IPS DF 19.7 (cell line): ENCODE measurements around the gene IP6K3.

Source experiments
- DNase-seq: peaks from one replicate; pipeline ENCODE4 v3.0.0-alpha.2; 2013; ENCODE audit warnings: low read depth, low spot score

Gene IP6K3

DNA sequence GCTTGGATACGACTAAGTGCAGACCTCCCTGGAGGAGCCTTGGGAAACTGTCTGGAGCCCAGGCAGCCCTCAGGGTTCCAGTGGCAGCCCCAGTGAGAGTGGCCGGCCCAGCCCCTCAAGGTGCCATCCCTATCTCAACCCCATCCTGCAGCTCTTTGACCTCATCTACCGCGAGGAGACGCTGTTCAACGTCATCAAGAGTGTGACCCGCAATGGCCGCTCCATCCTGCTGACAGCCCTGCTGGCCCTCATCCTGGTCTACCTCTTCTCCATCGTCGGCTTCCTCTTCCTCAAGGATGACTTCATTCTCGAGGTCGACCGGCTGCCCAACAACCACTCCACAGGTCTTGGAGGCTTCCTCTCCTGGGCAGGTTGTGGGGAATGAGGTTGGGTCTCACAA, 55.9 kb downstream of the IP6K3 start:
- no peak for DNase-seq

DNA sequence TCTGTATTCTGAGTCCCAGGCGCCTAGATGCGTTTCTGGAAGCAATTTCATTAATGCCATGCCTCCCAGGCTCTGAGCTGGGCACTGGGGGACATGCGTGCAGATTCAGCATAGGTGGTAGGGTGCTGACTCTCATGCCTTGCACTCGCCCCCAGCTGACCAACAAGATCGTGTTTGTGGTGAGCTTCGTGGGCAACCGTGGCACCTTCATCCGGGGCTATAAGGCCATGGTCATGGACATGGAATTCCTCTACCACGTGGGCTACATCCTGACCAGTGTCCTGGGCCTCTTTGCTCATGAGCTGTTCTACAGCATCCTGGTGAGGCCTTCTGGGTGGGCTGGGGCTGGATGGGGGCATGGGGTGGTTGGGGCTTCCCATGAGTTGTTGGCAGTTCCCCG, 56.8 kb downstream of the IP6K3 start:
- DNase-seq = no peak

DNA sequence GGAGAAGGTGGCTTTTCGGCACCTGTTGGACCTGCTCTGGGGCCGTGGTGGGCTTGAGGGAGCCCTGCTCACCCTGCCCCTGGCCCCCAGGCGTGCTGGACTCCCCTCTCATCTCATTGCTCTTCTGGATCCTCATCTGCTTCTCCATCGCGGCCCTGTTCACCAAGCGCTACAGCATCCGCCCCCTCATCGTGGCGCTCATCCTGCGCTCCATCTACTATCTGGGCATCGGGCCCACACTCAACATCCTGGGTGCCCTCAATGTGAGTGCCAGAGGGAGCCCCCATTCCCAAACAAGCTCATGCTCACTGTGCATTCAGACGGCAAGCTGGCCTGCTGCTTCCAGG, 57.6 kb downstream of the IP6K3 start:
- DNase-seq = no peak

DNA sequence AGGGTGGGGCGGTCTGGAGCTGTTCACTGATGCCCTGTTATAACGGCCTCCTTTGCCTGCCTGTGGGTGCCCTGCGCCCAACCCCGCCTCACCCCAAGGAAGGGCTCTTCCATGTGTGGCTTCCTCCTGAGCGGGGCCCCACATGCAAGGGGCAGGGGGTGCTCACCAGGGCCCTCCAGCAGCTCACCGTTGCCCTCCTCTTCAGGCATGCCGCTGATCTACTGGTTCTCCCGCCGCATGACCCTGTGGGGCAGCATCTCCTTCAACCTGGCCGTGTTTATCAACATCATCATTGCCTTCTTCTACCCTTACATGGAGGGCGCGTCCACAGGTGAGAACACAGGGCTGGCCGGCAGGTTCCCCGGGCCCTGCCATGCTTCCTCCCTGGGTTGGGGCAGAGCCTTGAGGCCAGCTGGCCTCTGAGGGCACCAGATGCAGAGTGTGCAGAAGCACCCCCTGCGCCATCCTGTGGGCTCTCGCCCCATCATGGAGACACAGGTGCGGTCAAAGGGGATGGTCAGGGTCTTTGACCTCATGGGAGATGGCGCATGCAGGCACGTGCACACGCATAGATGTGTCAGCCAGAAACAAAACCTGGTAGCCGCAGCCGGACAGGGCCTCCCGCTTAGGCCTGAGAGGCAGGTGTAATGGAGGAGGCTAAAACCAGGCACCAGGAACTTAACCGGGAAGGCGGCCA, 58.1 kb downstream of the IP6K3 start:
- DNase-seq = no peak

DNA sequence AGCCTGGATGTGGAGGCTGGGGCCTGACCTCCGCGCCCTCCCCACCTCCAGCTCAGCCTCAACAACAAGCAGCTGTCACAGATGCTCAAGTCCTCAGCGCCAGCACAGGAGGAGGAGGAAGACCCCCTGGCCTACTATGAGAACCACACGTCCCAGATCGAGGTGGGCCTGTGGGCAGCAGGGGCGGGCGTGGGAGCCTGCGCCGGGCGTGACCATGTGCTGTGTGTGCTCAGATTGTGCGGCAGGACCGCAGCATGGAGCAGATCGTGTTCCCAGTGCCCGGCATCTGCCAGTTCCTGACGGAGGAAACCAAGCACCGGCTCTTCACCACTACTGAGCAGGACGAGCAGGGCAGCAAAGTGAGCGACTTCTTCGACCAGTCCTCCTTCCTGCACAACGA, 58.7 kb downstream of the IP6K3 start:
- no peak for DNase-seq

DNA sequence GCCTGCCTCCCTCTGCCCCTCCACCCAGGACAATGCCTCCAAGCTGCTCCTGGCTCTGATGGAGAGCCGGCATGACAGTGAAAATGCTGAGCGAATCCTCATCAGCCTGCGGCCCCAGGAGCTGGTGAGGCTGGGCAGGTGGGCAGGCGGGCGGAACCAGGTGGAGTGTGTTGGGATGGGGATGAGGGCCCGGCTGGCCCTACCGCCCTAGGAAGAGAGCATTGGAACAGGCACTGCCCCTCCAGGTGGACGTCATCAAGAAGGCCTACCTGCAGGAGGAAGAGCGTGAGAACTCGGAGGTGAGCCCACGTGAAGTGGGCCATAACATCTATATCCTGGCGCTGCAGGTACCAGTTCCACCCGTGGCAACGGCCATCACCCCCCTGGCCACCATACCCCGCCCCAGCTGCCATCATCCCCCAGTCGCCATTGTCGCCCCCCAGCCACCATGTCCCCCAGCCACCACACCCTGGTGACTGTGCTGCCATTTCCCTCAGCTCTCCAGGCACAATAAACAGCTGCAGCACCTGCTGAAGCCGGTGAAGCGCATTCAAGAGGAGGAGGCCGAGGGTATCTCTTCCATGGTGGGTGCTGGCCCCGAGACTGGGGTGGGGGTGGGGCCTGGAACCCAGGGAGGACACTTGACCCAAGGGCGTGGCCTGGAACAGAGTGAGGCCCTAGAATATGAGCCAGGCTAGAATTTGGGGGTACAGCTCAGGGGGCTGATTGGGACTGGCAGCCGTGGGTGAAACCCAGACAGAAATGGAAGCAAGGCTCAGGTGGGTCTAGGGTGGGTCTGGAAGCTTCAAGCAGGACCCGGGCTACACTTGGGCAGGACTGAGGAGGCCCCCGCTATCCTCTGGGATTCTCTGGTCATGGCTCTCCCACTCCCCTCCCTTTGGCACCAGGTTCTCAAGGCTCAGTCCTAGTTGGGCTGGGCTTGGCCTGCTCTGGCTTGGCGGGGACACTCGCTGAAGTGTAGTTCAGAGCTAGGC, 59.4 kb downstream of the IP6K3 start:
- DNase-seq = no peak

DNA sequence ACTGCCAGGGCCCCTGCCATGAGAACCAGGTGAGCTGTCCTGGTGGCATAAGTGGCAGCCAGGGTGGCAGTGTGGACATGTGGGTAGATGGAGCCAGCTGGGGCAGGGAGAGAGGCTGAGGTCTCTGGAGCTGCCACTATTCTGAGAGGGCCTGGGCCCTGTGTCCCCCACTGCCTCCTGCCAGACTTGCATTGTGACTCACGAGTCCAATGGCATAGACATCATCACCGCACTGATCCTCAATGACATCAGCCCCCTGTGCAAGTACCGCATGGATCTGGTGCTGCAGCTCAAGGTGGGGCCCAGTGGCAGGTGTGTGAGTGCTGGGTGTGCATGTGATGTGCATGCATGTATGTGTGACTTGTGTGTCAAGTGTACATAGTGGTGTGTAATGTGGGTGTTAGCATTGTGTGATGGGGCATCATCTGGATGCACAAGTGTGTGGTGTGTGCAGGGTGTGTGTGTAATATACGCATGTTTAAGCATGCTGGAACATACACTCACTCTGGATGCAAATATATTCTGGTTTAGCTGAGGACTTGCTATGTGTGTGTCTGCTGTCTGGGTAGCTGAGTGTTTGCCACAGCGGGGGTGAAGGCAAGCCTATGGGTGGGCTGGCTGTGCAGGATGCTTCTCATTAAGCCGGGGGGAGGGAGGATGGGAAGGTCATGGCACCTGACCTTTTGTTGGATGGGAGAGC, 60.3 kb downstream of the IP6K3 start:
- DNase-seq = no peak

DNA sequence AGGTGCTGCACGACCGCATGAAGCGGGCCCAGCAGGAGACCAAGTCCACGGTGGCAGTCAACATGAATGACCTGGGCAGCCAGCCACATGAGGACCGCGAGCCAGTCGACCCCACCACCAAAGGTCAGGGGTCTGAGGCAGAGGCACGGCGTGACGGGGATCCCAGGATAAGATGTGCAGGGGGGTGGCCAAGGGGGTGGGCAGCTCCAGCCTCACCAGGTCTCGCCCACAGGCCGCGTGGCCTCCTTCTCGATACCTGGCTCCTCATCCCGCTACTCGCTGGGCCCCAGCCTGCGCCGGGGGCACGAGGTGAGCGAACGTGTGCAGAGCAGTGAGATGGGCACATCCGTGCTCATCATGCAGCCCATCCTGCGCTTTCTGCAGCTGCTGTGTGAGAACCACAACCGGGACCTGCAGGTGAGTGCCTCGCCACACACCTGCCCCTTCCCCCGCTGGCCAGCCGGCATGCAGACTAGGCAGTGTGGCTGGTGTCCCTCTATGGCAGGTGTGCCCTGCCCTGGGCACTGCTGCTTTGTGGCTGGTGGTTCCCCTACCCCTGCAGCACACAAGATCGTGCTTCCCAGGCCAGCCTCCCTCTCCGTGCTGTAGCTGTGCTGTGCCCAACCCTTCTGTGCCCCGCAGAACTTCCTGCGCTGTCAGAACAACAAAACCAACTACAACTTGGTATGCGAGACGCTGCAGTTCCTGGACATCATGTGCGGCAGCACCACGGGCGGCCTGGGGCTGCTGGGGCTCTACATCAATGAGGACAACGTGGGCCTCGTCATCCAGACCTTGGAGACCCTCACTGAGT, 61.1 kb downstream of the IP6K3 start:
- DNase-seq = no peak

DNA sequence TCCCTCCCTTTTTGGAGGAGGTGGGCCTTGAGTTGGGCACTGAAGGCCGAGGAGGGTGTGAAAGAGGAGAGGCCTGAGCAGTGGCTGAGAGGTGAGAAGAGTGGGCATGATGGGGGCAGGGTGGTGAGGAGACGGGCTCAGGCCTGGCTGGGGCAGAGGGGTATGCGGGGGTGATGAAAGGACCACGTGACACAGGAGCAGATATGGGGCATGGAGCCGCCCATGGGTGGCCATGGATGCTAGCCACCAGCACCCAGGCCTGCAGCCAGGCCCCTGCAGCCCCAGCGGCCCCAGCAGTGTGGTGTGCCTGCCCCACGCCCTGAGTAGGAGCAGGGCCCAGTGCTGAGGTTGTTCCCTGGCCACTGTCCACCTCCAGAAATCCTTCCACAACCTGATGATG, 61.7 kb downstream of the IP6K3 start:
- no peak for DNase-seq

DNA sequence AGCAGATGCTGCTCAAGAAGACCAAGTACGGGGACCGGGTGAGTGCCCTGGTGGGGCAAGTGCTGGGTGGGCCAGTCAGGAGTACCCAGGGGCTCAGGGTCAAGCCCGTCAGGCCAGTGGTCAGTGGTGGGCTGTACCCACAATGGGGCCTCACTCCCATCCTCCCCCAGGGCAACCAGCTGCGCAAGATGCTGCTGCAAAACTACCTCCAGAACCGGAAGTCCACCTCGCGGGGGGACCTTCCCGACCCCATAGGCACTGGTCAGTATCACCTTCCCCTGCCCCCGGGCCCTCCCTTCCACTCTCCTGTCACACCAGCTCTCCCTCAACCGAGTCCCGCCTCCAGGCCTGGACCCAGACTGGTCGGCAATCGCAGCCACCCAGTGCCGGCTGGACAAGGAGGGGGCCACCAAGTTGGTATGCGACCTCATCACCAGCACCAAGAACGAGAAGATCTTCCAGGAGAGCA, 62.2 kb downstream of the IP6K3 start:
- DNase-seq = no peak

DNA sequence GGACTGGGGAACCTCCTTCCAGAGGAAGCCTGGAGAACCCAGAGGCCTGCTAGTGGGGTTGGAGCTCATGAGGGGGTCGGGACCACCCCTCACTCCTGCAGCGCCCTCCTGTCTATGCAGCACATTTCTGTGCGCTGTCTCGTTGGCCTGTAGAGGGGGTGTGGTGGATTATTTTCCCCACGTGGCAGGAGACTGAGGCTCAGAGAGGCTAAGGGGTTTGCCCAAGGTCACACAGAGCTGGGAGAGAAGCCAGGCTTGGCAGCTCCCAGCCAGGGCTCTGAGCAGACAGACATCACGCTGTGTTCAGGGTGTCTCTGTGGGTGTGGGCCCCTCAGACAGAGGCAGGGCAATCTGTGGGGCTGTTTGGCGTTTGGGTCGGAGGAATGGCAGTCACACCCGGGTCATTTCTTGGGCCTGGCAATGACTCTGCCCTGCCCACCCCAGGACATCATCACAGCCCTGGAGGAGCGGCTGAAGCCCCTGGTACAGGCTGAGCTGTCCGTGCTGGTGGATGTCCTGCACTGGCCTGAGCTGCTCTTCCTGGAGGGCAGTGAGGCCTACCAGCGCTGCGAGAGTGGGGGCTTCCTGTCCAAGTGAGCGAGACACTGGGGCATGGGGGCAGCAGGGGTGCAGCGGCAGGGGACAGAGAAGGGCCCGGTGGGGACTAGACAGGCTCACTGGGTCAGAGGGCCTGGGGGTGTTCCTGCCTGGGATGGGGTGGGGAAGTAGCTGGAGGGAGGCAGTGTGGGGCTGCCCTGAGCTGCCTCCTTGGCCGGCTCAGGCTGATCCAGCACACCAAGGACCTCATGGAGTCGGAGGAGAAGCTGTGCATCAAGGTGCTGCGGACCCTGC, 62.9 kb downstream of the IP6K3 start:
- no peak for DNase-seq

DNA sequence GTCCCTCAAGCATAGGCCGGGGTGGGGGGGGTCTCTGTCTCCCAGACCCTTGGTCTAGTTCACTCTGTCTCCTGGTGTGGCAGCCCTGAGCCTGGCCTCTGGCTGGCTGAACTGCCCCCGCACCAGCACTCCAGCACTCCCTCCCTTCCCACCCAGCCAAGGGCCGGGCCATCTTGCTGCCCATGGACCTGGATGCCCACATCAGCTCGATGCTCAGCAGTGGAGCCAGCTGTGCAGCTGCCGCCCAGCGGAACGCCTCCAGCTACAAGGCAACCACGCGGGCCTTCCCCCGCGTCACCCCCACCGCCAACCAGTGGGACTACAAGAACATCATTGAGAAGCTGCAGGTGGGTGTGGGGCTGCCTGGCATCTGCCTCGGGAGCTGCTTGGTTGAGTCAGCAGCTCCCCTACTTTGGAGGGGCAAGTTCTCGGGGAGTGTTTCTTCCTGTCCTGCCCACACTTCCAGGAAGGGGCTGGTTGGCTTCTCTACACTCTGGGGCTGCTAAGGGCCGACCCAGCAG, 63.6 kb downstream of the IP6K3 start:
- no peak for DNase-seq

DNA sequence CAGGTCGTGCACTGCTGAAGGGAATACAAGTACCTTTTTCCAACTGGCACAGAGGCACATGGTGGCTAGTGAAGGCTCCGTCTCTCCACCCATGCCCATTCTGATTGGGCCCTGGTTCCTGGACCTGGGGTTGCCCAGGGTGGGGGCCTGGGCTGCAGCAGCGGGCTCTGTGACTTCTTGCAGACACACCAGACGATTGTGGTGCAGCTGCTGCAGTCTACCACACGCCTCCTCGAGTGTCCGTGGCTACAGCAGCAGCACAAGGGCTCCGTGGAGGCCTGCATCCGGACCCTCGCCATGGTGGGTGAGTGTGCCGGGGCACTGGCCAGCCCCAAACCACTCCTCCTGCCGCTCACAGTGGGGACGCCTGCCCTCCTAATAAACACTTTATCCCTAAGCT, 64.4 kb downstream of the IP6K3 start:
- no peak for DNase-seq

DNA sequence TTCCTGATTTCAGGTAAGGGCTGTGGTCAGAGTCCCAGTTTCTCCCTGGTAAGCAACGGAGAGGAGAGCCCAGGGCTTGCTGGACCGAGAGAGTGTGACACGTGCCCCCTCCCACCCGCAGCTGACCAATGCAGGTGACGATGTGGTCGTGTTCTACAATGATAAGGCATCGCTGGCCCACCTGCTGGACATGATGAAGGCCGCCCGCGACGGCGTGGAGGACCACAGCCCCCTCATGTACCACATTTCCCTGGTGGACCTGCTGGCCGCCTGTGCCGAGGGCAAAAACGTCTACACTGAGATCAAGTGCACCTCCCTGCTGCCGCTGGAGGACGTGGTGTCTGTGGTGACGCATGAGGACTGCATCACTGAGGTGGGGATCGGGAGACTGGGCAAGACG, 66.9 kb downstream of the IP6K3 start:
- DNase-seq = no peak

DNA sequence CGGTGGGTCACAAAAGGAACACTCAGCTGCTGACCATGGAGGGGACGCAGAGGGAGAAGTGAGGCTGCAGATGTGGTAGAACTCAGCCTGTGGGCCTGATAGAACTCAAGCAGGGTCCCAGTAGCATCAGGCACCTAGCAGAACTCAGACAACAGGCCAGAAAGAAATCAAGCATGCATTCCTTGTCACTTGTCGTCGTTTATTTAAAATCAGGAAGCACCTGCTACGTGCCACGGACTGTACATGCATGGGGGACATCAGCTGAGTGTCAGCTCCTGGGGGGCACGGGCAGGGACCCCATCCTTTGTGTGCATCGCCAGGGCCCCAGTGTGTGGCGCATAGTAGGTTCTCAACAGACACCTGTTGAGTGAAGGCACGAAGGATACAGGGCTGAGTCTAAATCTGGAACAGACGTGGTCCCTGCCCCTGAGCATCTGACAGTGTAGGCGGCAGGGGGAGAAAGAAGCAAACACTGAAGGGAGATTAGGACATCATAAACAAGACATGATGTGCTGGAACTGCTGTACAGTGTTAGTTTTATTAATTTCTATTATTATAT, 67.7 kb downstream of the IP6K3 start:
- no peak for DNase-seq

DNA sequence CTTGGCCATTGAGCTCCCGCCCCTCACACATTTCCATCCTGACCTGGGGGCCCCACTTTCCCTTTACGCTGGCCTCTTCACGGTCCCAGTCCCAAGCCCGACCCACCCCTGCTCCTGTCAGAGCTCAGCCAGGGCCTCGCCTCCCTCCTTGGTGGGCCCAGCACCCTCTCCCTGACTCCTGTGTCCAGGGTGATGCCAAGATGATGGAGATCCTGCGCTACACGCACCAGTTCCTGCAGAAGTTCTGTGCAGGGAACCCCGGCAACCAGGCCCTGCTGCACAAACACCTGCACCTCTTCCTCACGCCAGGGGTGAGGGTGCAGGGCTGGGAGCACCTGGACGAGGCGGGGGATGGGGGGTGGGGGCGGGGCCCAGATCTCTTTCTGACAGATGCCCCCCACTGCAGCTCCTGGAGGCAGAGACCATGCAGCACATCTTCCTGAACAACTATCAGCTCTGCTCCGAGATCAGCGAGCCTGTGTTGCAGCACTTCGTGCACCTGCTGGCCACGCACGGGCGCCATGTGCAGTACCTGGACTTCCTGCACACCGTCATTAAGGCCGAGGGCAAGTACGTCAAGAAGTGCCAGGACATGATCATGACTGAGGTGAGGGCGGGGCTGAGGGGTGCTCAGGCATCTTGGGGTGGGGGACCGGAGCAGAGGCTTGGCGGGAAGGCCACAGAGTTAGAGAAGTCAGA, 68.3 kb downstream of the IP6K3 start:
- DNase-seq = no peak

DNA sequence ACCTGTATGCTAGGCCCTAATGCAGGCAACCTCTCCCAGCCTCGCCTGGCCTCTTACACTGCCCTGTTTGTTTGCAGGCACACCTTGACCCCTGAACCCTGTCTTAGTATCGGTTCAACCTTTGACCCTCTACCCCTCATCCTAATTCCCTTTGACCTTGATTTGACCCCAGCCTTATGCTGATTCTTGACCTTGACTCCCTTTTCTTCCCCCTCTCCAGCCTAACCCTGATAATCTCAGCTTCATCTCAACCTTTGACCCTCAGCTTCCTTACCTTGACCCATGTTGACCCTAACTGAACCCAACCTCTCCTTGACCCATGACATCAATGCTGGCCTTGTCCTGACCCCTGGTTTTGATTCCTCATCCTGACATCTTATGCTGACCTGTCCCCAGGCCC, 69.0 kb downstream of the IP6K3 start:
- no peak for DNase-seq

DNA sequence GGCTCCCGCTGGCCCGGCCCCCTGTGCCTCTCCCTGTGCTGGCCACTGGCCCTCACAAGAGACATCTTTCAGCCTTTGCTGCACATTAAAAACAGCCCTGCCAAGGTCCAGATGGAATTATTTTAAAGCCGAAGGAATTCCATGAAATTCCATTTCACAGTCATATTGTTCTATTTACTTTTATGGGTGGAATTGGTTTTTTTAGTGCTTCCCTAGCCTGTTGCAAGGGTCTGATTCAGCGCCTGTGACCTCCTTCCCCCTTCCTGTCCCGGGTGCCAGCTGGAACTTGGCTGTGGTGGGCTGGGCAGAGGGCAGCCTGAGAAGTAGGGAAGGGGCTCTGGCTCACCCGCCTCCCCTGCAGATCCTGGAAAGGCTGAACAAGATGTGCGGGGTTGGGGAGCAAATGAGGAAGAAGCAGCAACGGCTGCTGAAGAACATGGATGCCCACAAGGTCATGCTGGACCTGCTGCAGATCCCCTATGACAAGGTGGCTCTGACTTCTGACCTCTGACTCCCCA, 69.5 kb downstream of the IP6K3 start:
- no peak for DNase-seq
